ENCODE results near the gene TMEM39A.

- TF ChIP-seq CTCF (IDR thresholded peaks at IDR 0.05; ENCODE audit: insufficient read depth, low read length): no peak
- TF ChIP-seq SPI1 (IDR thresholded peaks at IDR 0.05; ENCODE audit: borderline replicate concordance, low read depth): no peak
- no peak for TF ChIP-seq REST (IDR thresholded peaks at IDR 0.05; ENCODE audit: insufficient replicate concordance, low read depth)
- TF ChIP-seq POLR2AphosphoS5 (IDR thresholded peaks at IDR 0.05; ENCODE audit: low read depth): no peak
Measured at GRCh38 chr3:119443179-119443578, 20.2 kb downstream of the TMEM39A start.
